Measurements from ENCODE around the gene CD302.
"Not testable (repeated sequence)": the region's sequence is repeated elsewhere in the genome, so short reads cannot be mapped to it uniquely, and the experiment has no call there.

The CD302 gene

DNA sequence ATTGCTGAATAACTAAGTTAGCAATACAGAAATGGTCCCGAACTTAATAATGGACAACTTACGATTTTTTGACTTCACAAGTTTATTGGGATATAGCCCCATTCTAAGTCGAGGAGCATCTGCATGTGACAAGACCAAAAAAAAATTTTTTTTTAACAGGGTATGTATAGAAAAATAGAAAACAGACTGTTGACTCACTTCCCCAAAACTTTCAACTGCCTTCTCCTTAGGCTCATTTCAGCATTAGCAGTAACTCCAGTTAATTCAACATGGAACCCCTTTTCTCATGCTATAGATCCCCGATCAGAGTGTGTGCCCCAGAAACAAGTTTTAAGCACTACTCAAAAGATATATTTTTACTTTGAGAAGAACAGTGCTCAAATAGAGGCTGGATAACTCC lies 5.4 kb downstream of the CD302 start:
- no peak for DNase-seq

DNA sequence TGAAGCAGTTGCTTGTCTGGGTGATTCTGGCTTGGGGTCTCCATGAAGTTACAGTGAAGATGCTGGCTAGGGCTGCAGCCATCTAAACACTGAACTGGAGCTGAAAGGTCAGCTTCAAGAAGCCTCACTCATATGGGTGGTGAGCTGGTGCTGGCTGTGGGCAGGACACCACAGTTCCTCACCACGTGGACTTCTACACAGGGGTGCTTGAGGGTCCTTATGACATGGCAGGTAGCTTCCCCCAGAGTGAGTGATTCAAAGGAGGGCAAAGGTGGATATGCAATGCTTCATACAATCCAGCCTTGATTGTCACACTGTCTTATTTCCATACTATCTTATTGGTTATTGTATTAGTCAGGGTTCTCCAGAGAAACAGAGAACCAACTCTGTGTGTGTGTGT lies 6.0 kb downstream of the CD302 start:
- no peak for DNase-seq

DNA sequence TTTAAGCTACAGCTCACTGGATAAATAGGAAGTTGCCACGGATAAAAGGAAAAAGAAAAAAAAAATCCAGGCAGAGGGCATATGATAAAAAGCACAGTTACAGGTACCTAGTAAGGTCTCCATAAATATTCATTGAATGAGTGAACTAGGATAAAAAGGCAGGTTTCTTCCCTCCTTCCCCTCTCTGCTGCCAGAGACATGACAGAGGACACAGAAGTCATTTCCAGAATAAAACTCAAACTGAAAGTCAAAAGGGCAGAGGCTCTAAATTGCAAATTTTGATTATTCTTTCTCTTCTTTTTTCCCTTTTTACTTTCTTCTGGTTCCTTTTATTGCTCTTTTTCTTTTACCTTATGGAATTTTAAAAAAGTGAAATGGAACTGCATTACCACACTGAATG lies 7.7 kb downstream of the CD302 start:
- no peak for DNase-seq

DNA sequence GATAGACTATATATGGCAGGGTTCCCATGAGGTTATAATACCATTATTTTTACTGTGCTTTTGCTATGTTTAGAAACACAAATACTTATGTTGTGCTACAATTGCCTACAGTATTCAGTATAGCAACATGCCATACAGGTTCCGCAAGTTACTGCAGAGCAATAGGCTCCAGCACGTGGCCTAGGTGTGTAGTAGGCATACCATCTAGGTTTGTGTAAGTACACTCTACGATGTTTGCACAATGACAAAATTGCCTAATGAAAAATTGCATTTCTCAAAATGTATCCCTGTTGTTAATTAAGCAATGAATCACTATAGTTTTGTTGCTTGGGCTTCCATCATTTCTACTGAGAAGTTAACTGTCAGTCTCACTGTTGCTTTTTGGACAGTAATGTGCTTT lies 9.8 kb downstream of the CD302 start:
- DNase-seq = no peak

DNA sequence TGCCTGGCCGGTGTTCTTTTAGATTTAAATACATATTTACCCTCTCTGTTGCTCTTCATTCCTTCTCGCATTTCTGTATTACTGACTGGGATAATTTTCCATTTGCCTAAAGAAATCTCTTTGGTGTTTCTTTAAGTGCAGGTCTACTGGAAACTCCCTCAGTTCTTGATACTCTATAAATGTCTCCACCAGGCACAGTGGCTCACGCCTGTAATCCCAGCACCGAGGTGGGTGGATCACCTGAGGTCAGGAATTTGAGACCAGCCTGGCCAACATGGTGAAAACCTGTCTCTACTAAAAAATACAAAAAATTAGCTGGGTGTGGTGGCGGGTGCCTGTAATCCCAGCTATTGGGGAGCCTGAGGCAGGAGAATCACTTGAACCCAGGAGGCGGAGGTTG lies 10.4 kb downstream of the CD302 start:
- not testable (repeated sequence) for DNase-seq

DNA sequence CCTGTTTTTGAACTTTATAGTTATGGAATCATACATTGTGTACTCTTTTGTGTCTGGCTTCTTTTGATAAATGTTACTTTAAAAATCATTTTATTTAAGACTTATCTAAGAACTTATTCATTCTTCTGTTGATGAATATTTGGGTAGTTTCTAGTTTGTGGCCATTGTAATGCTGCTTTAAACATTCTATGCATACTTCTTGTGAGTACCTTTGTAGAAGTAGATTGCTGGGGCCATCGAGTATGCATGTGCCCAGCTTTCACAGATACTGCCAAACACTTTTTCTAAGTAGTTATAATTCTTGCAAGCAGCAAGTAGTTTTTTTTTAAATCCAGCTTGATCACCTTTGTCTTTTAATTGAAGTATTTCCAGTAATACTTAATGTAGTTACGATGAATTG lies 11.1 kb downstream of the CD302 start:
- DNase-seq = no peak

DNA sequence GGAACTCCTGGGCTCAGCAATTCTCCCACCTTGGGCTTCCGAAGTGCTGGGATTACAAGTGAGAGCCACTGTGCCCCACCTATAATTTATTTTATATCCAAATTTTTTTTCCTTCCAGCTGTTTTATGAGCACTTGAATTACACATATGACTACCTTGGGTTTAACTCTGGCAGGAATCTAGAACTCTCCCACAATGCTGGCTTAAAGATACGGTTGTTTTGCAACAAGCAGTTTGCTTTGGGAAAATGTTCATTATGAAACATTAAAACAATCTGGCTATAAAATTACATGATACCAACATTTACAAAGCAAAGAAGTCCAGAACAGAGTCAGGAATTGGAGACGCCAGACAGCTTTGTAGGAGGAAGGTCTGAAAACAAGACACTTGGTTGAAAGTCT lies 12.8 kb downstream of the CD302 start:
- DNase-seq = no peak

DNA sequence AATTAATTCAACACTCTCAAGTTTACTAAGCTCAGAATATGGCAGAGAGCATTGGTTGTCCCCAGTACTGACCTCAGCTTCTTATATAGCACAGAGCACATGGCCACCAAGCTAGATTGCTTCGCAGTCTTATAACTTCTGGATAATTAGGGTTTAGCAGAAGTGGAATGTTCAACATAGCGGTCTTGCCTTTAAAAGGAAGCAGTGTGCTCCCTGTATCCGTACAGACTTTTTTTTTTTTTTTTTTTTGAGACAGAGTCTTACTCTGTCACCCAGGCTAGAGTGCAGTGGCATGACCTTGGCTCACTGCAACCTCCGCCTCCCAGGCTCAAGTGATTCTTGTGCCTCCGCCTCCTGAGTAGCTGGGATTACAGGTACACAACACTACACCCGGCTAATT lies 13.3 kb downstream of the CD302 start:
- DNase-seq = not testable (repeated sequence)

DNA sequence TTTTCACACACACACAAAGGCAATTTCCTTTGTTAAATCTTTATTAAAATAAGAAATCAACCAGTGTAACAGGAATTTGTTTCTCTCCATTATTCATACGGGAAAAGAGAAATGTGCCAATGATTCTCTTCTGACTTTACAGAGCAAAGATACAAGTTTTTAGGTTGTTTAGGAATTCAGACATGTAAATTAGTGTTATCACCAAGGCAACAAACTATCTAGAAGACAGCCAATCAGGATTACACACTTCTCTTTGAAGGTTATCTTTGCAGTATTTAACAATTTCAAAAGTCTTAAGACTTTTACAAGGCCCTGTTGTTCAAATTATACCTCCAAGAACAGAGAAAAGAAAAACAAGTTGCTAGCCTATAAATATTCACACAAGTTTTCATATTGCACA lies 14.5 kb downstream of the CD302 start:
- no peak for DNase-seq

DNA sequence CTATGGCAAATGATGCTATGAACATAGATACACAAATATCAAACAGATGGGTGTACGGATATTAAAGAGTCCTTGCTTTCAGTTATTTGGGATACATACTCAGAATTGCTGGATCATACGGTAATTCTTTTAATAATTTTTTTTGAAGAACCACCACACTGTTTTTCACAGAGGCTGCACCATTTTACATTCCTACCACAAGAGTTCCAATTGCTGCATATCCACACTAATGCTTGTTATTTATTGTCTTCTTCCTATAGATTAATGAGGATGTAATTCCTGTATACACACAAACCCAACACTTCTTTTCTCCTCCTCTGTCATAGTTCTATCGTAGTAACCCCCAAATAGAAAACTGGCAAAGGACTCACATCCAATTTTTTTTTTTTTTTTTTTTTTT lies 21.7 kb downstream of the CD302 start:
- no peak for DNase-seq

DNA sequence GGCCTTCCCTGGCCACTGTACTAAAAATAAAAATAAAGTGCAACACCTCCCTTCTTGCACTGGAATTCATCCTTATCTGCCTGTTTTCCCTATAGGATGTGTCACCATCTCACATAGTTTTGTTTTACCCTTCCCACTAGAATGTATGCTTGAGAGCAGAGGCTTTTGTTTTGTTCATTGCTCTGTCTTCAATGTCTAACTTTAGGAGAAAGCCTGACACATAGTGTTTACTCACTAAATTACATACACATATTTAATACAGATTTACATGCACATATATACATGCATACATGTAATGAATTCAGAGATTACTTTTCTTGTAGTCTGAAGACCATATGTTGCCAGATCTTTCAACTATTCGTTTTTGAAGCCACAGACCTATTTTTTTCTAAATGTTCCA lies 23.0 kb downstream of the CD302 start:
- no peak for DNase-seq

DNA sequence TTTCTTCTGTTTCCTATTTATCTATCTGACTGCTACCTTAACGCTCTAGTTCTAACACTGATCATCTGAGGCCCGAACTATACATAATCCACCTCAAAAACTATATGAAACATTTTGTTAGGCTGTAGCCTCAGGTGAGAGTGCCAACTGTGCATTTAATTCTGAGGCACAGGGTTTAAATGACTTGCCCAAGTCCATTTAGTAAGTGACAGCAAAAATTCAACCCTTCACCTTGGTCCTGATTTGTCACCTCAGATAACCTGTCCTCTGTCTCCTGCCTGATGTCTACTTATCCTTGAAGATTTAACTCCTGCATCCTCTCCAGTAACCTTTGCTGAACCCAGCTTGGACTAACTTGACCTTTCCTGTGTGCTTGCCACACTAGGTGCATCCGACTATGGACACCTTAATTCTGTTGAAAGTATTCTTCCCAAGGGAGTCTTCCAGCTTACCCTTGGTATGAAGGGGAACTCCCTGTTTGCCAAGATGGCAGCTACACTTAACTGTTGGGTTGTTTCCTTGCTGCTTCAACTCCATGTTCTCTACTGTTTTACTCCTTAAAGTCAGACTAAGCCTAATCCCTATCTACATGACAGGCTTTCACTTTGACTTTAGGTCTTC lies 23.5 kb downstream of the CD302 start:
- no peak for DNase-seq

DNA sequence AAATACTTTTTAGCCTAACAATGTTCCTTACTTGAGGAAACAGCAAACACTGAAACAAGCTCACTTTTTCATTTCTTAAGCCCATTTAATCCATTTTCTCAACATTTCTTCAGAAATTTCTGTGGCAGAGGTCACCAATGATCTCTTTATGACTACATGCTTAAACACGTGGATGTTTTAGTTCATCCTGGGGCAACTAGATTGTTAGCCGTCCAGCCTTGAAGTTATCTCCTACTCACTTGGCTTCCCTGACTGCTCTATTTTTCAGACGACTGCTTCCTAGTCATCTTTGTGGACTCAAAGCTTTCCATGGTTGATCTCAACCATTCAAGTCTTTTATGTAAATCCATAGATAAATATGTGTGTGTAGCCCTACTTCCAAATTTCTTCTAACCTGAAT lies 24.1 kb downstream of the CD302 start:
- no peak for DNase-seq

DNA sequence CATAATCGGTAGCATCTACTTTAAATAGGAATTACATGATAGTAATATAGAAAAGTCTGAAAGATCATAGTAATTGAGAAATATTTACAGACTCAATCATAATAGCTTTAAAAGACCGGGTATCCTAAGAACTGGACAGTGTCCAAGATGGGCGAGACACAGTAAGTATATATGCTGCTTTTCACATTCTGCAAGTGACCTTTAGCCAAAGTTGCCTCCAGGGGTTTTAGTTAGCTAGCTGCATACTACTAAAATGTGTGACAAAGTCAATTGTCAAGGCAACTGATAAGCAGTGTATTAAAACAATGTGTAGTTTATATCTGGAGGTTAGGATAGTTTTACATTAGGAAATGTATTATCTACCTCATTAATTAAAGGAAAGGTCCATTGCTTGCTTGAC lies 24.6 kb downstream of the CD302 start:
- DNase-seq = no peak

DNA sequence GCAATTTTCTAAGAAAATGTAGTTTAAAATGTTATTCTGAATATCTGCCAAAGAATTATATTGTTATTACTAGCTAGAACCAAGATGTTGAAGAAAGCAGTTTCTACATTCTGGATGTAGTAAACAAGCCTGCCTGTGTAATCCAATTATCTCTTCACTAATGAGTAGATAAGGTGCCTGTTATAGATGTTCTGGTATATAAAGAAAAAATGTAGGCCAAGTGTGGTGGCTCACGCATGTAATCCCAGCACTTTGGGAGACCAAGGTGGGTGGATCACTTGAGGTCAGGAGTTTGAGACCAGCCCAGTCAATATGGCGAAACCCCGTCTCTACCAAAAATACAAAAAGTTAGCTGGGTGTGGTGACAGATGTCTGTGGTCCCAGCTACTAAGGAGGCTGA lies 28.9 kb downstream of the CD302 start:
- no peak for DNase-seq

DNA sequence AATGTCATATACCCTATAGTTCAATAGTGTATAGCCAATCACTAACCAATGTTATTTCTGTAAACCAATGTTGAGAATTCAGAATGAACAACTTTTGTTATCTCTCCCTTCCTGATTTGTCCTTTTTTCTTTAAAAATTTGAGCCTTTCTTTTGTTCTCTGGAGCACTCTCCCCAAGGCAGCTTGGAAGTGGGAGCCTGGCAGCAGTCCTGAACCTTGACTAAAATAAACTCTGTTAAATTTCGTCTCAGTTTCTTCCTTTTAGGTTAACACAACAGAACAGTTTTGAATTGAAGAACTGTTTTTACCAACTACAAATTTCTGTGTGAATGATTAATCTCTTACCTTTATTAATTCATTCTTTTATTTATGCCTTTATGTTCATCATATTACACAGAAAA lies 35.9 kb downstream of the CD302 start:
- DNase-seq = no peak

DNA sequence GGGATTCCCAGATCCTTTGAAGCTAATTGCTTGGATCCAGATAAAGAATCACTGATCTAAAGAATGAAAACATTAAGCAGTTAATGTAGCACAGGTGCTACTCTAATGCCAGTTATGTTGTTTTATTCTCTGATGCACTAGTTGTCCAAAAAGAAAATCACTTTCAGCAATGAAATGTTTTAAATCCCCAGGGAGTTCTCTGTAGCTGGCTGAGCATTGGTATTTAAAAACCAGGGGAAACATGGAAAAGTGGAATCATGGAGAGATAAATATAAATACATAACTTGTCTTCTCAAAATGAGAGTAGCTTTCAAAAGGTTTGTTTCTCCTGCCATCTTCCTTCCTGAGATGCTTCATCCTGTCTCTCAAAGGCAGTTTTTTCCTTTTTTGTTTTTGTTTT lies 37.7 kb downstream of the CD302 start:
- no peak for DNase-seq

DNA sequence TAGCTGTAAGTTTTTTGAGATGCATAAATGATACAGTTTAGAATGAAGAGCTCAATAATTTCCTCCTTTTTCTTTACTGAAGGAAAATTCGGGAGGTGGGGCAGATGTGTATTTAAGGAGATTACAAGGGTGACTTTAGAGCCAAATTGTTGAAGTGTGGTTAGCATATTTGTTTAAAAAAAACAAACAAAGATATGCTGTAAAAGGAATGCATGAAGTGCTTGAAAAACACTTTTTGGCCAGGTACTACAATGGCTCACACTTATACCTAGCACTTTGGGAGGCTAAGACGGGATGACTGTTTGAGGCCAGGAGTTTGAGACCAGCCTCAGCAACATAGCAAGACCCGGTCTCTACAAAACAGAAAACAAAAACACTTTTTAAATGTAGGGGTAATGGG lies 38.4 kb downstream of the CD302 start:
- DNase-seq = no peak

DNA sequence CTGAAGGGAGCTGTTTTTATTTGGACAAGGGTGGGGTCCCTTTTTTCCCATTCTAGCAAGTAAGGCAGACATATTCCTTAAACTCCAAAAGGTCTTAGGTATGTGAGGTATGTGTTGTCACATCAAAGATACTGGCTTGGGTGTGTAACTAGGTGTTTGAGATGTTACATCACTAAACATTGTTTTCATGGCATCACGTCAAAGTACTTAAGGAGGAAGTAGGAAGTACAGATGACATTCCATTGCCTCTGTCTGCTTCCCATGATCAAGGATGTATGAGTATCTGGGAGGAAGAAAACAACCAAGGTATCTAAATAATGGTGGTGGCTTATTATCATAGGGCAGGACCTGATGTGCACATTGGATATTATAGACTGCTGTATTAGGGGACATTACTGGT lies 39.3 kb downstream of the CD302 start:
- no peak for DNase-seq

DNA sequence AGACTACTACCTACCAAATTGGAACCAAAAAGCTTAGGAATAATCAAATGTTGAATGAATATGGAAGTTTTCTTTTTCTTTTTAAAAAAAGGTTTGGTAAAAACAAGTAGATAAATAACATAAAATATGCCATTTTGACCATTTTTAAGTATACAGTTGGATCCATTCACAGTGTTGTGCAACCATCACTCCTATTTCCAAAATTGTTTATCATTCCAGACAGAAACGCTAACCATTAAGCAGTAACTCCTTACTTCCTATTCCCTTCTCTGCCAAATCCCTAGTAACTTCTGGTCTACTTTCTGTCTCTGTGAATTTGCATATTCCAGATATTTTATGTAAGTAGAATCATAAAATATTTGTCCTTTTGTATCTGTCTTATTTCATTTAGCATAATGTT lies 39.8 kb downstream of the CD302 start:
- DNase-seq = no peak

DNA sequence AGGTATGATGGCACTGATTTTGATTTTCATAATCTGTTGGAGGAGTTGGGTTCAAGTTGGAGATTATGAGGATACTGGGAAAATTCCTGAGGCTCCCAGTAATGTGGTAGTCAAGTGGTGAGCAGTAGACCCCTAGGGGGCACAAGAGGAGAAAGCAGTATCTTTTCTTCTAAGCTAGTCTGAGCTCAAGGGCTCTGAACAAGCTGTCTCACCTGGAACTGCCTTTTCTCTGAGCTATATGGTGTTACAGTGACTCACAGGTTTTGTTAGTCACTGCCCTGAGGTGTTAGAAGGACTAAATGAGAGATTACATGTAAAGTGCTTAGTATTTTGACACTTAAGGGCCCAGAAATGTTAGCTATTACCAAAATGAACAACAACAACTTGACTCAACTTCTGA lies 42.2 kb downstream of the CD302 start:
- DNase-seq = no peak

DNA sequence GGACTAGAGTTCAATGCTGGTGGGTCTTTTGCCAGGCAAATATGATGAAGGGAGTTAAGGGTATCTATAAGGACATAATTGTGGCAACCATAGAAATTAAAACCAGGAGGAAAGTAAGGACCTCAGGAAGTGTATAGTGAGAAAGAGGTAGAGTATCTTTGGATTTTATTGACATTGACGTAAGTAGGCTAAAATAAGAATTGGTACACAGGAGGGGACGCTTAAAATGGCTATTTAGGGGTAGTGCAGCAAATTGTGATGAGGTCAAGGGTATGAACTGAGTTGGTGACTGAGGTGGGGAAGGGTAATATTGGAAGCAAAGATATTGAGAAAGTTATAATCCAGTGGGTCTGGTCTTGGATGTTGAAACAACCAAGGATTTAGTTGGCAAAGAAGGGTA lies 43.0 kb downstream of the CD302 start:
- no peak for DNase-seq

DNA sequence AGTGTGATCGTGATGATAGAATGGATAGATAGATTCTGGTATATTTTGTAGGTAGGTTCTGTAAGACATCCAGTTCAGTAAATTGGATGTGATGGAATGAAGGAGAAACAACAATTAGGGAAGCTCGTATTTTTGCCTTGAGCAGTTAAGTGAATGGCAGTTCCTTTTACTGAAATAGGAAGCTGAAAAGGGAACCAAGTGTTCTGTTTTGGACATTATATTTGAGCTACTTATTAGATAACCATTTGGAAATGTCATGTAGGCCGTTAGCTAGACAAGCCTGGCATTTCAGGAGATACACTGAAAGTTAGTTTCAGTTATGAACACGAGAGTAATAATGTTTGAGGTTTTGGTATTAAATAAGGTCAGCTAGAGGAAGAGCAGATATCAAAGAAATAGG lies 44.2 kb downstream of the CD302 start:
- no peak for DNase-seq

DNA sequence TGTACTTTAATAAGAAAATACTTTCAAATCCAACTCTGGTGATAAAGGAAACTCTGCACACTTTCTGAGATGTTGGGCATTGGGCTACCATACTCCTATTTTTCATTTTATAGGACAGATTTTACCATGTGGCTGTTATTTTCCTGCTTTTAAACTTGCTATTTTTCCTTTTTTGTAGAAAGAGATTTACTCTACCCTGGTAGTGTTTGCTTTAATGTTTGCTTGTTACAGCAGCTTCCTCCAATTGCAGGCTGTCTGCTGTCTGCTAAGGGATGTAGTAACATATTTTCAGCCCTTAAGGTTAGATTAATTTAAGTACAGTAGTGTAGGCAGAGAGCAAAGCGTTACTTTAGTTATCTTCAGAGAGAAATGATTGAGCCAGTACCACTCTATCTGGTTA lies 47.1 kb downstream of the CD302 start:
- DNase-seq = no peak

DNA sequence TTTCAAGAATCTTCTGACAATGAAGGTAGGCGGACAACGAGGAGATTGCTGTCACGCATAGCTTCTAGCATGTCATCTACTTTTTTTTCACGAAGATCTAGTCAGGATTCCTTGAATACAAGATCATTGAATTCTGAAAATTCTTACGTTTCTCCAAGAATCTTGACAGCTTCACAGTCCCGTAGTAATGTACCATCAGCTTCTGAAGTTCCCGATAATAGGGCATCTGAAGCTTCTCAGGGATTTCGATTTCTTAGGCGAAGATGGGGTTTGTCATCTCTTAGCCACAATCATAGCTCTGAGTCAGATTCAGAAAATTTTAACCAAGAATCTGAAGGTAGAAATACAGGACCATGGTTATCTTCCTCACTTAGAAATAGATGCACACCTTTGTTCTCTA lies 49.9 kb downstream of the CD302 start:
- no peak for DNase-seq

DNA sequence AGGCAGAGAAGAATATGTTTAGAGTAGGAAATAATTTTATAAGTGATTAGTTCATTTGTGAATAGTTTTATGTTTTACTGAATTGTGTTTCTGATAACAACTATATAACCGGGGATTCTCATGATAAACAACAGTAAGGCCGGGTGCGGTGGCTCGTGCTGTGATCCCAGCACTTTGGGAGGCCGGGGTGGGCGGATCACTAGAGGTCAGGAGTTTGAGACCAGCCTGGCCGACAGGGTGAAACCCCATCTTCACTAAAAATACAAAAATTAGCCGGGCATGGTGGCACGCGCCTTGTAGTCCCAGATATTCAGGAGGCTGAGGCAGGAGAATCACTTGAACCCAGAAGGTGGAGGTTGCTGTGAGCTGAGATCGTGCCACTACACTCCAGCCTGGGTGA lies 52.8 kb downstream of the CD302 start:
- not testable (repeated sequence) for DNase-seq

All from effector CD4-positive, alpha-beta T cell (primary cell).